H1 (cell line): ENCODE measurements around the gene ZNF692. TPM values are rescaled to one million over a fixed set of nuclear protein-coding genes. Genes with fewer than 3 reads are reported as not detected.

ENCODE experiments used
- ASH2L ChIP-seq: fragments of 200-600, 300-600 bp; sonication (generic); IDR thresholded peaks from one replicate; pipeline ENCODE4 v1.7.1; 2017; ENCODE audit warnings: low read length
- BACH1 ChIP-seq: IDR thresholded peaks from 2 replicates; pipeline ENCODE4 v1.6.1; 2012; ENCODE audit warnings: low read length, improper control_type of control experiment
- BRCA1 ChIP-seq: IDR thresholded peaks from 2 replicates; pipeline ENCODE4 v1.6.1; 2012; ENCODE audit warnings: low read depth, low read length, improper control_type of control experiment
- CEBPB ChIP-seq: IDR thresholded peaks from 2 replicates; pipeline ENCODE4 v1.6.1; 2012; ENCODE audit warnings: low read depth, low read length
- CHD1 ChIP-seq: IDR thresholded peaks from 2 replicates; pipeline ENCODE4 v1.6.1; 2012; ENCODE audit warnings: low read depth, low read length, improper control_type of control experiment
- EGR1 ChIP-seq: IDR thresholded peaks from 2 replicates; pipeline ENCODE4 v1.6.1; 2011; ENCODE audit warnings: low read depth, low read length, borderline replicate concordance
- EP300 ChIP-seq, 2 experiments: IDR thresholded peaks; 1 replicate in 1 of 2; 2 replicates in 1 of 2; pipeline ENCODE4 v1.6.1; 2011 to 2012; ENCODE audit warnings: low read depth in 2 of 2, low read length in 2 of 2, mild to moderate bottlenecking in 2 of 2, borderline replicate concordance in 1 of 2, inconsistent platforms in 1 of 2, moderate library complexity in 1 of 2
- GABPA ChIP-seq: IDR thresholded peaks from 2 replicates; pipeline ENCODE4 v1.6.1; 2011; ENCODE audit warnings: mild to moderate bottlenecking, low read length, moderate library complexity, borderline replicate concordance; ENCODE audit not compliant: insufficient read depth
- GTF2F1 ChIP-seq: IDR thresholded peaks from 2 replicates; pipeline ENCODE4 v1.6.1; 2012; ENCODE audit warnings: low read depth, low read length, improper control_type of control experiment, borderline replicate concordance
- HDAC2 ChIP-seq, 2 experiments: fragments of 300-600 bp in 1 of 2; sonication (generic) in 1 of 2; IDR thresholded peaks; 2 replicates each; pipeline ENCODE4 v1.6.1; 2011 to 2012; ENCODE audit warnings: low read depth in 2 of 2, low read length in 2 of 2, mild to moderate bottlenecking in 2 of 2, moderate library complexity in 2 of 2, borderline replicate concordance in 1 of 2, inconsistent platforms in 1 of 2
- JUN ChIP-seq: IDR thresholded peaks from 2 replicates; pipeline ENCODE4 v1.6.1; 2011; ENCODE audit warnings: low read depth, mild to moderate bottlenecking, improper control_type of control experiment, low read length
- KDM1A ChIP-seq: fragments of 200-600, 300-600 bp; sonication (generic); IDR thresholded peaks from 2 replicates; pipeline ENCODE4 v1.7.1; 2016; ENCODE audit warnings: mild to moderate bottlenecking, low read length, borderline replicate concordance
- KDM5A ChIP-seq: fragments of 200-600 bp; IDR thresholded peaks from 2 replicates; pipeline ENCODE4 v1.7.1; 2012; ENCODE audit warnings: mild to moderate bottlenecking, low read length, inconsistent platforms, mixed read lengths
- RAD21 ChIP-seq, 2 experiments: IDR thresholded peaks in 1 of 2; conservative IDR thresholded peaks in 1 of 2; 2 replicates each; pipeline ENCODE4 v1.6.1; 2011; ENCODE audit warnings: low read depth in 2 of 2, low read length in 2 of 2, improper control_type of control experiment in 1 of 2, inconsistent platforms in 1 of 2, mild to moderate bottlenecking in 1 of 2, moderate library complexity in 1 of 2
- SAP30 ChIP-seq: fragments of 300-600 bp; sonication (generic); IDR thresholded peaks from 2 replicates; pipeline ENCODE4 v1.7.1; 2012; ENCODE audit warnings: low read length, moderate library complexity, mild to moderate bottlenecking, inconsistent platforms; ENCODE audit not compliant: insufficient read depth, insufficient replicate concordance
- SIX5 ChIP-seq: IDR thresholded peaks from 2 replicates; pipeline ENCODE4 v1.6.1; 2011; ENCODE audit warnings: mild to moderate bottlenecking, low read depth, low read length
- SRF ChIP-seq: IDR thresholded peaks from 2 replicates; pipeline ENCODE4 v1.6.1; 2011; ENCODE audit warnings: mild to moderate bottlenecking, low read depth, low read length, moderate library complexity
- SUZ12 ChIP-seq: fragments of 200-600 bp; sonication (generic); IDR thresholded peaks from 2 replicates; pipeline ENCODE4 v1.6.1; 2012; ENCODE audit warnings: mild to moderate bottlenecking, inconsistent platforms, low read length, moderate library complexity, mixed read lengths
- TBP ChIP-seq: IDR thresholded peaks from 2 replicates; pipeline ENCODE4 v1.6.1; 2011; ENCODE audit warnings: low read depth, low read length, improper control_type of control experiment
- ZNF274 ChIP-seq: IDR thresholded peaks from 2 replicates; pipeline ENCODE4 v1.7.0; 2012; ENCODE audit warnings: low read length, borderline replicate concordance; ENCODE audit errors: extremely low read depth
- polyA plus RNA-seq, 7 experiments: library from polyadenylated mRNA; depleted of rRNA in 3 of 7; stranded (reverse) in 5 of 7; unstranded in 2 of 7; fragments of >200 nt in 5 of 7; fragments of 200-250 nt in 2 of 7; gene quantifications; 1 replicate in 5 of 7; 2 replicates in 1 of 7; 4 replicates in 1 of 7; pipeline versions ENCODE4 v1.2.1 to v1.2.3, GENCODE V29; 2011 to 2013; ENCODE audit warnings: missing spikeins in 2 of 7, mixed read lengths in 2 of 7
- total RNA-seq: library from RNA; stranded (reverse); fragmentation: NEBNext Ultra II Directional; extraction: Animal tissue kit (Norgen Biotek cat#: 25700); gene quantifications from 2 replicates; pipeline ENCODE4 v1.2.1, GENCODE V29; 2021
- TF ChIP-seq, protein P1 (sequence below): IDR thresholded peaks from 2 replicates; pipeline ENCODE4 v1.6.1; 2012; ENCODE audit warnings: inconsistent platforms
- TF ChIP-seq, protein P2 (sequence below): IDR thresholded peaks from 2 replicates; pipeline ENCODE4 v1.6.1; 2011; ENCODE audit warnings: low read length, improper control_type of control experiment
- TF ChIP-seq, protein P3 (sequence below): IDR thresholded peaks from 2 replicates; pipeline ENCODE4 v1.6.1; 2012; ENCODE audit warnings: inconsistent platforms

The ZNF692 gene
- total and polyA plus RNA-seq, 2 of the 8 experiments (the other 6 are each of a cell fraction or from before 2014, with no cell fraction given): 38.4 to 52.3 TPM

DNA sequence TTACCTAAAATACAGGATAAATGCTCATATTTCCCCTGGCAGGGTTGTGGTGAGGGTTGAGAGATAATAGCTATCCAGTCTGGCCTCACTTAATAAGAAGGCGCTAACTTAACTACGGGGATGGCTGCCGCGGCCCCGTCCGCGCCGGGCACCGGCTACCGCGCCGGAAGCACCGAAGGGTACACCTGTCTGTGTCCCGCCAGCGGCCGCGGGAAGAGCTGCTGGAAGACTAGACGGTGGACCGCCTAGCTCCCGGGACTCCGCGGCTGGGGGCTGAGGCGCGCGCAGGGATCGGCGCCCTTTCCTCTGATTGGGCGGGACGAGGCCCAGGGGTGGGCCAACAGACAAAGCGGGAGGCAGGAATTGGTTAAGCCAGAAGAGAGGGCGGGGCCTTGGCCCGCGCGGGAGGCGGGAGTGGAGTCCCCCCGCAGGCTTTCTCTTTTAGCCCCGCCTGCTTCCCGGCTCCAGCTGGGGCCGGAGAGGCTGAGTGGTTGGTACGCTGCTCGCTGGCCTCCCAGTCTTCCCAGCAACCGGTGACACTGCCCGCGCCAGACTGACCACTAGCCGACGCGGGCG lies 21.0 kb downstream of the ZNF692 start, which contains the start of gene ZNF672 (continued):
- TF ChIP-seq GTF2F1 (no peak), JUN (no peak), KDM5A (no peak), EGR1 (no peak), EP300 (IDR thresholded peaks at IDR 0.05; ENCODE audit: borderline replicate concordance in 1 of 2, low read depth in 2 of 2, low read length in 2 of 2) (no peak), GABPA (no peak), RAD21 (IDR thresholded peaks at IDR 0.05 in 1 of 2, conservative IDR thresholded peaks at IDR 0.05 in 1 of 2; ENCODE audit: low read depth in 2 of 2, low read length in 2 of 2) (no peak; a peak in 1 of 4 replicates), SRF (no peak), KDM1A (no peak), ASH2L (peak; percentile 12), BRCA1 (no peak), SAP30 (no peak), HDAC2 (IDR thresholded peaks at IDR 0.05; ENCODE audit: borderline replicate concordance in 1 of 2, low read depth in 2 of 2, low read length in 2 of 2) (no peak), SIX5 (no peak), TBP (peak; percentile 91), CHD1 (no peak), CEBPB (no peak), ZNF274 (no peak), SUZ12 (no peak), BACH1 (no peak)
- TF ChIP-seq, protein P1, sequence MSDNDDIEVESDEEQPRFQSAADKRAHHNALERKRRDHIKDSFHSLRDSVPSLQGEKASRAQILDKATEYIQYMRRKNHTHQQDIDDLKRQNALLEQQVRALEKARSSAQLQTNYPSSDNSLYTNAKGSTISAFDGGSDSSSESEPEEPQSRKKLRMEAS: no peak; the same call in 1 of the 2 replicates
- TF ChIP-seq, protein P2, sequence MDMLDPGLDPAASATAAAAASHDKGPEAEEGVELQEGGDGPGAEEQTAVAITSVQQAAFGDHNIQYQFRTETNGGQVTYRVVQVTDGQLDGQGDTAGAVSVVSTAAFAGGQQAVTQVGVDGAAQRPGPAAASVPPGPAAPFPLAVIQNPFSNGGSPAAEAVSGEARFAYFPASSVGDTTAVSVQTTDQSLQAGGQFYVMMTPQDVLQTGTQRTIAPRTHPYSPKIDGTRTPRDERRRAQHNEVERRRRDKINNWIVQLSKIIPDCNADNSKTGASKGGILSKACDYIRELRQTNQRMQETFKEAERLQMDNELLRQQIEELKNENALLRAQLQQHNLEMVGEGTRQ: no peak
- TF ChIP-seq, protein P3, sequence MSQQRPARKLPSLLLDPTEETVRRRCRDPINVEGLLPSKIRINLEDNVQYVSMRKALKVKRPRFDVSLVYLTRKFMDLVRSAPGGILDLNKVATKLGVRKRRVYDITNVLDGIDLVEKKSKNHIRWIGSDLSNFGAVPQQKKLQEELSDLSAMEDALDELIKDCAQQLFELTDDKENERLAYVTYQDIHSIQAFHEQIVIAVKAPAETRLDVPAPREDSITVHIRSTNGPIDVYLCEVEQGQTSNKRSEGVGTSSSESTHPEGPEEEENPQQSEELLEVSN: peak; percentile 18; the same call in 1 of the 2 replicates
